Activated CD8-positive, alpha-beta T cell treated with anti-CD3 and anti-CD28 coated beads for 36 hours (primary cell): Measurements from ENCODE around the gene TRAM2. TPM values are rescaled to one million over a fixed set of nuclear protein-coding genes. Genes with fewer than 3 reads are reported as not detected.

Source experiments
- ATAC-seq: fragments of 200-7000 bp; cut with Tn5 transposase; one replicate; pipeline ENCODE4 v1.10.0; 2021; ENCODE audit warnings: mild to moderate bottlenecking, moderate library complexity
- CTCF ChIA-PET: fragments of 350-600 bp; sonication (Branson Sonifier 250); formaldehyde crosslinking; loops from one replicate; lab custom pipeline; 2021; ENCODE audit warnings: antibody characterized with exemption; lab: Charles Lee
- POLR2A ChIA-PET: fragments of 350-600 bp; sonication (Branson Sonifier 250); formaldehyde crosslinking; loops from one replicate; lab custom pipeline; 2021; ENCODE audit warnings: antibody characterized with exemption; lab: Charles Lee
- DNase-seq: peaks from one replicate; pipeline ENCODE4 v3.0.0-alpha.2; 2020
- H3K27ac Mint-ChIP-seq: one replicate; pipeline ENCODE4 v1.8.0; 2021; ENCODE audit warnings: mild to moderate bottlenecking, mixed read lengths
- H3K27me3 Mint-ChIP-seq: one replicate; pipeline ENCODE4 v1.8.0; 2021; ENCODE audit warnings: mixed read lengths
- H3K36me3 Mint-ChIP-seq: one replicate; pipeline ENCODE4 v1.8.0; 2021; ENCODE audit warnings: low read depth, mixed read lengths
- H3K4me1 Mint-ChIP-seq: one replicate; pipeline ENCODE4 v1.8.0; 2021; ENCODE audit warnings: low read depth, mixed read lengths
- H3K4me3 Mint-ChIP-seq: one replicate; pipeline ENCODE4 v1.8.0; 2021; ENCODE audit warnings: mild to moderate bottlenecking, moderate library complexity, mixed read lengths
- H3K9me3 Mint-ChIP-seq: one replicate; pipeline ENCODE4 v1.8.0; 2021; ENCODE audit warnings: mixed read lengths
- intact Hi-C: fragments of 100-400 bp; cut with micrococcal nuclease; formaldehyde crosslinking; loops from one replicate; pipeline ENCODE4 v1.10.0; 2022
- total RNA-seq, 2 experiments: library from RNA; stranded (reverse); gene quantifications; one replicate each; pipeline ENCODE4 v1.2.3, GENCODE V29; 2021
- TF ChIP-seq, protein P1 (sequence below): fragments of 200-600 bp; IDR thresholded peaks from one replicate; pipeline ENCODE4 v1.8.0; 2022; ENCODE audit warnings: antibody characterized with exemption, mild to moderate bottlenecking

TRAM2 gene
- total RNA-seq: 1 to 10 TPM in 1 of 2 experiments, under 1 TPM in 1; 0.94 to 1.0 TPM

GRCh38 chr6:52577022-52577777 lies at the start of gene TRAM2:
TRAM2 (minus strand) TSS chr6:52577060; CDS start chr6:52576915, 145 bp downstream.
- intact Hi-C loops: loop anchor here (5.0 kb wide), 2 partner anchors 40 to 160 kb away; no protein-coding TSS in a partner anchor
- peaks cover 31% of the 10 kb centered on the region for H3K4me1 Mint-ChIP-seq
- no peaks in the 10 kb centered on the region for H3K27me3 Mint-ChIP-seq
- TF ChIP-seq, protein P1, sequence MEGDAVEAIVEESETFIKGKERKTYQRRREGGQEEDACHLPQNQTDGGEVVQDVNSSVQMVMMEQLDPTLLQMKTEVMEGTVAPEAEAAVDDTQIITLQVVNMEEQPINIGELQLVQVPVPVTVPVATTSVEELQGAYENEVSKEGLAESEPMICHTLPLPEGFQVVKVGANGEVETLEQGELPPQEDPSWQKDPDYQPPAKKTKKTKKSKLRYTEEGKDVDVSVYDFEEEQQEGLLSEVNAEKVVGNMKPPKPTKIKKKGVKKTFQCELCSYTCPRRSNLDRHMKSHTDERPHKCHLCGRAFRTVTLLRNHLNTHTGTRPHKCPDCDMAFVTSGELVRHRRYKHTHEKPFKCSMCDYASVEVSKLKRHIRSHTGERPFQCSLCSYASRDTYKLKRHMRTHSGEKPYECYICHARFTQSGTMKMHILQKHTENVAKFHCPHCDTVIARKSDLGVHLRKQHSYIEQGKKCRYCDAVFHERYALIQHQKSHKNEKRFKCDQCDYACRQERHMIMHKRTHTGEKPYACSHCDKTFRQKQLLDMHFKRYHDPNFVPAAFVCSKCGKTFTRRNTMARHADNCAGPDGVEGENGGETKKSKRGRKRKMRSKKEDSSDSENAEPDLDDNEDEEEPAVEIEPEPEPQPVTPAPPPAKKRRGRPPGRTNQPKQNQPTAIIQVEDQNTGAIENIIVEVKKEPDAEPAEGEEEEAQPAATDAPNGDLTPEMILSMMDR: no peak
- no peaks in the 10 kb centered on the region for H3K9me3 Mint-ChIP-seq
- H3K36me3 Mint-ChIP-seq: no peaks in the 10 kb centered on the region
- ChIA-PET POLR2A (interaction anchor here (0.7 to 1.5 kb wide), 3 partner anchors 158 to 736 kb away, joined by 3 read pairs; no protein-coding TSS in a partner anchor), CTCF (interaction anchor here (0.6 to 6.8 kb wide), 13 partner anchors 8 to 292 kb away, joined by 3 to 46 read pairs (median 4); no protein-coding TSS in a partner anchor)
- peak; percentile 61 for DNase-seq
- H3K4me3 Mint-ChIP-seq: peak within 1 kb of the TSS; percentile 78
- peak; percentile 60 for ATAC-seq
- peak within 1 kb of the TSS; percentile 73 for H3K27ac Mint-ChIP-seq

GRCh38 chr6:52622810-52623209 lies 46.0 kb upstream of the TRAM2 start:
- ATAC-seq (no peak), DNase-seq (no peak)
- no peaks in the 10 kb centered on the region for H3K36me3 Mint-ChIP-seq
- TF ChIP-seq, protein P1: no peak
- H3K27ac Mint-ChIP-seq: no peak overlapping the region
- intact Hi-C loops: no loop called here
- H3K4me1 Mint-ChIP-seq: no peaks in the 10 kb centered on the region
- POLR2A ChIA-PET: no interaction called here
- H3K9me3 Mint-ChIP-seq: no peaks in the 10 kb centered on the region
- H3K4me3 Mint-ChIP-seq: no peak overlapping the region
- CTCF ChIA-PET: no interaction called here
- peaks cover 3% of the 10 kb centered on the region for H3K27me3 Mint-ChIP-seq

DNA sequence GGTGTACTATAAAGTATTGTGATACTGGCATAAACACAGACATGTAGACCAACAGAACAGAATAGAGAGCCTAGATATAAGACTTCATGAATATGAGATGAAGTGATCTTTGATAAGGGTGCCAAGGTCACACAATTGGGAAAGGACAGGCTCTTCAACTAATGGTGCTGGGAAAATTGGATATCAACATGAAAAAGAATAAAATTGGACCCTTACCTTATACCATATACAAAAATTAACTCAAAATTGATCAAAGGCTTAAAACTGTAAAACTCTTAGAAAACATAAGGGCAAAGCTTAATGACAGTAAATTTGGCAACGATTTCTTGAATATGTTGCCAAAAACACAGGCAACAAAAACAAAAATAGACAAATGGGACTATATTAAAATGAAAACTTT lies 44.8 kb upstream of the TRAM2 start:
- Mint-ChIP-seq H3K36me3 (no peaks in the 10 kb centered on the region), H3K9me3 (no peaks in the 10 kb centered on the region), H3K4me3 (no peak overlapping the region), H3K27me3 (peaks cover 3% of the 10 kb centered on the region), H3K4me1 (no peaks in the 10 kb centered on the region), H3K27ac (no peak overlapping the region)
- no peak for ATAC-seq
- intact Hi-C loops: no loop called here
- CTCF ChIA-PET: no interaction called here
- TF ChIP-seq, protein P1: no peak
- POLR2A ChIA-PET: no interaction called here
- DNase-seq: no peak

DNA sequence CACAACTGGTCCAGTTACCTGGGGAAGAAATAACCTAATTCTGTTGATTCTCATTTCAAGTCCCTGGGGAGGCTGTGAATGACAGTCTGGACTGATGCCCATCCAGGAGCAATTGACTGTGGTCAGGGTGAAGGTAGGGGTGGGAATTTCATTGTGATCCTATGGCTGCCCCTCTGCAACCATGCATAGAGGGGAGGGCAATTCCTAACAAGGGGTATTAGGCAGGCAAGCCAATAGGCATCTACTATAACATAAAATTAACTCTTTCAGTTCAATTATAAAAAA lies 44.0 kb upstream of the TRAM2 start:
- POLR2A ChIA-PET: no interaction called here
- TF ChIP-seq, protein P1: no peak
- Mint-ChIP-seq H3K27me3 (peaks cover 3% of the 10 kb centered on the region), H3K4me1 (no peaks in the 10 kb centered on the region), H3K27ac (no peak overlapping the region), H3K36me3 (no peaks in the 10 kb centered on the region), H3K4me3 (no peak overlapping the region), H3K9me3 (no peaks in the 10 kb centered on the region)
- ATAC-seq (no peak), DNase-seq (no peak)
- intact Hi-C loops: no loop called here
- CTCF ChIA-PET: no interaction called here

DNA sequence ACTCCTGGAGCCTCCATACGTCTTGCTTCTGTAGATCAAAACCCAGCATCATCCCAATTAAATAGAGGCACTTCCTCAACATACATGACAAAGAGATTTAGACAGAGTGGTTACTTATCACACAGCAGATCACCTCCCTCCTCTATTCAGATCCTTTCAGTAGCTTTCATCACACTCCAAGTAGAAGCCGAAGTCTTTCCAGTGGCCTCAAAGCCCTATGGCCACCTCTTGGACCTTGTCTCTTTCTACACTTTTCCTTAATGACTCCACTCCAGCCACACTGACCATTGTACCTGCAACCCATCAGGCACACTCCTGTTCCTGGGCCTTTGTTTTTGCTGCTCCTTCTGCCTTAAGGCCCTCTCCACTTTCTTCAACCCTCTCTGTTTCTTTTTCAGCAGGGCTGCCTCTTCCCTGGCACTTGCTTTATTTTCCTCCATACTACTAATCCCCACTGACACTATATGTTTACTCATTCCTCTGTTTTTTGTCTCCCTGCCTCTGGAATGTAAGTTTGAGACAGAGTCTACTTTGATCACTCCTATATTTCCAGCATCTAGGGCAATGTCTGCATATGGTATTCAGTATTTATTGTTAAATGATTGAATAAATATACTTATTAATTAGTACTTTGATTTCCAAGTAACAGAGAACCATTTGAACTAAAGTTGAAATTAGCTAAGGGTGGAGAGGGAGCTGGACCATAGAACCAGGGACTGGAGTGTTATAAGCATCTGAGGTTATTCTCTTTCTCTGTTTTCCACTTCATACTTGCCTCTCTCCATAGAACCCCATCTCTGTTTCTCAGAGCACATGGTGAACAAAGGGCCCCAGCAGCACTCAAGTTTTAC lies 43.4 kb upstream of the TRAM2 start:
- H3K27ac Mint-ChIP-seq: no peak overlapping the region
- H3K4me1 Mint-ChIP-seq: no peaks in the 10 kb centered on the region
- CTCF ChIA-PET: no interaction called here
- TF ChIP-seq, protein P1: no peak
- POLR2A ChIA-PET: no interaction called here
- no peaks in the 10 kb centered on the region for H3K9me3 Mint-ChIP-seq
- ATAC-seq (no peak), DNase-seq (no peak)
- intact Hi-C loops: no loop called here
- H3K27me3 Mint-ChIP-seq: peaks cover 3% of the 10 kb centered on the region
- no peaks in the 10 kb centered on the region for H3K36me3 Mint-ChIP-seq
- no peak overlapping the region for H3K4me3 Mint-ChIP-seq
